Adrenal gland (tissue), 12 donors: Measurements from ENCODE around the gene ARHGEF39. TPM values are rescaled to one million over a fixed set of nuclear protein-coding genes. Genes with fewer than 3 reads are reported as not detected.

ENCODE experiments used
- DNase-seq, 7 donors: peaks; one replicate each; pipeline ENCODE4 v3.0.0-alpha.2; 2019 to 2020
- H3K27ac ChIP-seq, 5 donors: fragments of 200-600 bp; sonication (generic) in 4 of 5; 1 replicate in 3 of 5; 2 replicates in 2 of 5; pipeline versions ENCODE4 v1.5.1 to v1.8.0; 2016 to 2020; ENCODE audit warnings: mild to moderate bottlenecking in 1 of 5
- H3K27me3 ChIP-seq: fragments of 200-600 bp; 2 replicates; pipeline ENCODE4 v1.8.0; 2021
- H3K36me3 ChIP-seq, 2 donors: fragments of 200-600 bp; replicated peaks in 1 of 2; 1 replicate in 1 of 2; 2 replicates in 1 of 2; pipeline versions ENCODE4 v1.5.1 to v1.8.0; 2018 to 2022
- H3K4me1 ChIP-seq, 2 donors: fragments of 200-600 bp; replicated peaks in 1 of 2; 1 replicate in 1 of 2; 2 replicates in 1 of 2; pipeline versions ENCODE4 v1.5.1 to v1.8.0; 2018 to 2021
- H3K4me3 ChIP-seq, 4 donors: fragments of 200-600 bp; sonication (generic) in 3 of 4; one replicate each; pipeline ENCODE4 v1.5.1; 2016 to 2018
- H3K9me3 ChIP-seq, 3 donors: fragments of 200-600 bp; sonication (generic) in 1 of 3; replicated peaks in 1 of 3; 1 replicate in 2 of 3; 2 replicates in 1 of 3; pipeline versions ENCODE4 v1.5.1 to v1.8.0; 2016 to 2021
- POLR2A ChIP-seq, 2 donors: fragments of 450-650 bp; IDR thresholded peaks; one replicate each; pipeline ENCODE4 v1.6.1; 2017; ENCODE audit warnings: antibody characterized with exemption in 2 of 2, mild to moderate bottlenecking in 2 of 2, moderate library complexity in 1 of 2
- WGBS, 4 donors: extraction: QIAGEN DNeasy Blood & Tissue Kit in 2 of 4; methylation state at CpG; one replicate each; pipeline versions ENCODE4 v1.1.5 to v1.1.7; 2013 to 2017; 5-methylcytosine and 5-hydroxymethylcytosine counted together
- intact Hi-C, 2 donors: fragments of 100-400 bp; cut with DNase I; formaldehyde crosslinking; loops; one replicate each; pipeline versions ENCODE4 v1.14.1 to v1.15.0; 2022 to 2023
- polyA plus RNA-seq, 3 donors: library from polyadenylated mRNA; stranded (reverse); fragments of 200-250 nt in 2 of 3; fragments of 350-450 nt in 1 of 3; fragmentation: Illumina TruSeq in 1 of 3; extraction: RNeasy Lipid Tissue Mini Kit (QIAGEN cat#74804) in 1 of 3; gene quantifications; one replicate each; pipeline ENCODE4 v1.2.3, GENCODE V29; 2013 to 2014
- total RNA-seq, 9 donors: library from RNA; depleted of rRNA in 4 of 9; stranded (reverse); fragments of >200 nt in 4 of 9; fragments of 120-200 nt in 1 of 9; fragmentation: NEBNext Ultra II Directional in 1 of 9; extraction: Animal tissue kit (Norgen Biotek cat#: 25700) in 1 of 9; gene quantifications; one replicate each; pipeline versions ENCODE4 v1.1.0 to v1.2.4, GENCODE V29; 2013 to 2023
- TF ChIP-seq, protein P1 (sequence below), 6 experiments: fragments of 450-650 bp in 4 of 6; fragments of 200-600 bp in 2 of 6; sonication (generic) in 1 of 6; IDR thresholded peaks; 1 replicate in 5 of 6; 2 replicates in 1 of 6; pipeline versions ENCODE4 v1.5.1 to v1.8.0; 2016 to 2021; ENCODE audit warnings: antibody characterized with exemption in 6 of 6, mild to moderate bottlenecking in 2 of 6, moderate library complexity in 1 of 6
- donor health status: healthy with polysubstance abuse.
- donor health status: Bipolar disorder and iron deficiency.
- donor health status: DM: yes; HTN: yes; CAD: no.
- donor health status: DM: no; HTN: no; CAD: no.
- donor health status: DM: no; HTN: no; CAD: no.
- donor health status: DM: yes; HTN: yes; CAD: no.

The ARHGEF39 gene
- total and polyA plus RNA-seq, 12 donors, result 0.42 to 18.4 (median 1.2) TPM

DNA sequence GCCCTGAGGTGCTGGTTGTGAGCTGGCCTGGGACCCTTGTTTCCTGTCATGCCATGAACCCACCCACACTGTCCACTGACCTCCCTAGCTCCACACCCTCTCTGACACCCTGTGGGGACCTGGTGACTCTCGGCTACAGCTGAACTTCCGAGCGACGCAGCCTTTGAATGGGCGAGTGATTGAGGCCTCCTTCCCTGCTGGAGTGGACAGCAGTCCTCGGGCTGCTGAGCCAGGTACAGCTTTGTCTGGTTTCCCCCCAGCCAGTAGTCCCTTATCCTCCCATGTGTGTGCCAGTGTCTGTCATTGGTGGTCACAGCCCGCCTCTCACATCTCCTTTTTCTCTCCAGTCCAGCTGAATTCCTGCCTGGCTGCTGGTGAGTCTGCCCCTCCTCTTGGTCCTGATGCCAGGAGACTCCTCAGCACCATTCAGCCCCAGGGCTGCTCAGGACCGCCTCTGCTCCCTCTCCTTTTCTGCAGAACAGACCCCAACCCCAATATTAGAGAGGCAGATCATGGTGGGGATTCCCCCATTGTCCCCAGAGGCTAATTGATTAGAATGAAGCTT lies 14.9 kb upstream of the ARHGEF39 start:
- Histone ChIP-seq H3K4me1 (peaks cover 0 to 3% of the 10 kb centered on the region in 2 donors), H3K9me3 (no peaks in the 10 kb centered on the region), H3K27me3 (no peaks in the 10 kb centered on the region), H3K27ac (no peak overlapping the region), H3K4me3 (no peak overlapping the region), H3K36me3 (peaks cover 0 to 25% of the 10 kb centered on the region in 2 donors)
- DNase-seq, result no peak
- intact Hi-C loops, result no loop called here
- TF ChIP-seq, protein P1, sequence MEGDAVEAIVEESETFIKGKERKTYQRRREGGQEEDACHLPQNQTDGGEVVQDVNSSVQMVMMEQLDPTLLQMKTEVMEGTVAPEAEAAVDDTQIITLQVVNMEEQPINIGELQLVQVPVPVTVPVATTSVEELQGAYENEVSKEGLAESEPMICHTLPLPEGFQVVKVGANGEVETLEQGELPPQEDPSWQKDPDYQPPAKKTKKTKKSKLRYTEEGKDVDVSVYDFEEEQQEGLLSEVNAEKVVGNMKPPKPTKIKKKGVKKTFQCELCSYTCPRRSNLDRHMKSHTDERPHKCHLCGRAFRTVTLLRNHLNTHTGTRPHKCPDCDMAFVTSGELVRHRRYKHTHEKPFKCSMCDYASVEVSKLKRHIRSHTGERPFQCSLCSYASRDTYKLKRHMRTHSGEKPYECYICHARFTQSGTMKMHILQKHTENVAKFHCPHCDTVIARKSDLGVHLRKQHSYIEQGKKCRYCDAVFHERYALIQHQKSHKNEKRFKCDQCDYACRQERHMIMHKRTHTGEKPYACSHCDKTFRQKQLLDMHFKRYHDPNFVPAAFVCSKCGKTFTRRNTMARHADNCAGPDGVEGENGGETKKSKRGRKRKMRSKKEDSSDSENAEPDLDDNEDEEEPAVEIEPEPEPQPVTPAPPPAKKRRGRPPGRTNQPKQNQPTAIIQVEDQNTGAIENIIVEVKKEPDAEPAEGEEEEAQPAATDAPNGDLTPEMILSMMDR (IDR thresholded peaks at IDR 0.05), result no peak
- WGBS, 4 donors, result 91 to 93% (median 92%) methylated on average over 8 of the region's 8 CpGs

DNA sequence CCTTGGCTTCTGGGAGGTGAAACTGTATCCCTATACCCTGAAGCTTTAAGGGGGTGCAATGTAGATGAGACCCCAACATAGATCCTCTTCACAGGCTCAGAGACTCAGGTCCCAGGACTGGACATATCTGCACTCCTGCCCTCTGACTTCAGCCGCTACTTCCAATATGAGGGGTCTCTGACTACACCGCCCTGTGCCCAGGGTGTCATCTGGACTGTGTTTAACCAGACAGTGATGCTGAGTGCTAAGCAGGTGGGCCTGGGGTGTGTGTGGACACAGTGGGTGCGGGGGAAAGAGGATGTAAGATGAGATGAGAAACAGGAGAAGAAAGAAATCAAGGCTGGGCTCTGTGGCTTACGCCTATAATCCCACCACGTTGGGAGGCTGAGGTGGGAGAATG lies 14.1 kb upstream of the ARHGEF39 start:
- peaks cover 0 to 18% of the 10 kb centered on the region in 2 donors for H3K36me3 ChIP-seq
- no peaks in the 10 kb centered on the region for H3K9me3 ChIP-seq
- 92 to 98% (median 94%) methylated on average over 5 of the region's 5 CpGs for WGBS, 4 donors
- peaks cover 0 to 3% of the 10 kb centered on the region in 2 donors for H3K4me1 ChIP-seq
- H3K4me3 ChIP-seq, result no peak overlapping the region
- DNase-seq, result no peak
- H3K27ac ChIP-seq, result no peak overlapping the region
- no peak for TF ChIP-seq POLR2A (IDR thresholded peaks at IDR 0.05)
- intact Hi-C loops, result no loop called here
- no peaks in the 10 kb centered on the region for H3K27me3 ChIP-seq

DNA sequence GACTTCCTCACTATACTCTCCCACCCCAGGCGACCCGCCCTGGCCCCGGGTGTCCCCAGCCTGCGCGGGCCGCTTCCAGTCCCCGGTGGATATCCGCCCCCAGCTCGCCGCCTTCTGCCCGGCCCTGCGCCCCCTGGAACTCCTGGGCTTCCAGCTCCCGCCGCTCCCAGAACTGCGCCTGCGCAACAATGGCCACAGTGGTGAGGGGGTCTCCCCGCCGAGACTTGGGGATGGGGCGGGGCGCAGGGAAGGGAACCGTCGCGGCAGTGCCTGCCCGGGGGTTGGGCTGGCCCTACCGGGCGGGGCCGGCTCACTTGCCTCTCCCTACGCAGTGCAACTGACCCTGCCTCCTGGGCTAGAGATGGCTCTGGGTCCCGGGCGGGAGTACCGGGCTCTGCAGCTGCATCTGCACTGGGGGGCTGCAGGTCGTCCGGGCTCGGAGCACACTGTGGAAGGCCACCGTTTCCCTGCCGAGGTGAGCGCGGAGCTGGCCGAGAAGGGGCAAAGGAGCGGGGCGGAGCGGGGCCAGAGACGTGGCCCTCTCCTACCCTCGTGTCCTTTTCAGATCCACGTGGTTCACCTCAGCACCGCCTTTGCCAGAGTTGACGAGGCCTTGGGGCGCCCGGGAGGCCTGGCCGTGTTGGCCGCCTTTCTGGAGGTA lies 10.9 kb upstream of the ARHGEF39 start:
- peaks cover 0 to 9% of the 10 kb centered on the region in 2 donors for H3K4me1 ChIP-seq
- no peaks in the 10 kb centered on the region for H3K9me3 ChIP-seq
- no peak for TF ChIP-seq POLR2A (IDR thresholded peaks at IDR 0.05)
- TF ChIP-seq, protein P1 (IDR thresholded peaks at IDR 0.05), result no peak
- intact Hi-C loops, result no loop called here
- DNase-seq, result no peak
- H3K27ac ChIP-seq, result no peak overlapping the region
- no peaks in the 10 kb centered on the region for H3K27me3 ChIP-seq
- peak overlapping the region in 2 of 4 donors; percentile 9 to 52 for H3K4me3 ChIP-seq
- H3K36me3 ChIP-seq, result no peaks in the 10 kb centered on the region
- WGBS, 4 donors, result 33 to 56% (median 36%) methylated on average over 13 to 51 of the region's 51 CpGs

DNA sequence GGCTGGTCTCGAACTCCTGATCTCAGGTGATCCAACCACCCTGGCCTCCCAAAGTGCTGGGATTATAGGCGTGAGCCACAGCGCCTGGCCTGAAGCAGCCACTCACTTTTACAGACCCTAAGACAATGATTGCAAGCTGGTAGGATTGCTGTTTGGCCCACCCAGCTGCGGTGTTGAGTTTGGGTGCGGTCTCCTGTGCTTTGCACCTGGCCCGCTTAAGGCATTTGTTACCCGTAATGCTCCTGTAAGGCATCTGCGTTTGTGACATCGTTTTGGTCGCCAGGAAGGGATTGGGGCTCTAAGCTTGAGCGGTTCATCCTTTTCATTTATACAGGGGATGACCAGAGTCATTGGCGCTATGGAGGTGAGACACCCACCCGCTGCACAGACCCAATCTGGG lies 10.2 kb upstream of the ARHGEF39 start:
- H3K36me3 ChIP-seq, result no peaks in the 10 kb centered on the region
- no peak overlapping the region for H3K27ac ChIP-seq
- 59 to 76% (median 70%) methylated on average over 7 to 13 of the region's 13 CpGs for WGBS, 4 donors
- no peaks in the 10 kb centered on the region for H3K27me3 ChIP-seq
- H3K4me1 ChIP-seq, result peaks cover 0 to 9% of the 10 kb centered on the region in 2 donors
- DNase-seq, result no peak
- intact Hi-C loops, result no loop called here
- H3K4me3 ChIP-seq, result peak overlapping the region in 2 of 4 donors; percentile 9 to 52
- H3K9me3 ChIP-seq, result no peaks in the 10 kb centered on the region
- no peak for TF ChIP-seq POLR2A (IDR thresholded peaks at IDR 0.05)
- TF ChIP-seq, protein P1 (IDR thresholded peaks at IDR 0.05), result no peak

DNA sequence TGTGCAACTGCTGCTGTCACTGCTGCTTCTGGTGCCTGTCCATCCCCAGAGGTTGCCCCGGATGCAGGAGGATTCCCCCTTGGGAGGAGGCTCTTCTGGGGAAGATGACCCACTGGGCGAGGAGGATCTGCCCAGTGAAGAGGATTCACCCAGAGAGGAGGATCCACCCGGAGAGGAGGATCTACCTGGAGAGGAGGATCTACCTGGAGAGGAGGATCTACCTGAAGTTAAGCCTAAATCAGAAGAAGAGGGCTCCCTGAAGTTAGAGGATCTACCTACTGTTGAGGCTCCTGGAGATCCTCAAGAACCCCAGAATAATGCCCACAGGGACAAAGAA lies 9.0 kb upstream of the ARHGEF39 start:
- no peak overlapping the region for H3K27ac ChIP-seq
- WGBS, 4 donors, result 76 to 83% (median 80%) methylated on average over 1 to 3 of the region's 3 CpGs

More for the DNA sequence above, 9.0 kb upstream of the ARHGEF39 start:
- no peaks in the 10 kb centered on the region for H3K9me3 ChIP-seq
- no peak for DNase-seq
- no peaks in the 10 kb centered on the region for H3K36me3 ChIP-seq
- H3K4me3 ChIP-seq, result no peak overlapping the region
- H3K4me1 ChIP-seq, result peaks cover 0 to 9% of the 10 kb centered on the region in 2 donors
- no peaks in the 10 kb centered on the region for H3K27me3 ChIP-seq
- intact Hi-C loops, result no loop called here
- TF ChIP-seq, protein P1 (IDR thresholded peaks at IDR 0.05), result no peak
- TF ChIP-seq POLR2A (IDR thresholded peaks at IDR 0.05), result no peak
